HepG2 (cell line): ENCODE data around the gene FAT1. TPM values are rescaled to one million over a fixed set of nuclear protein-coding genes. Genes with fewer than 3 reads are reported as not detected.

Source experiments
- ATAC-seq: fragments of 200-7000 bp; cut with Tn5 transposase; 3 replicates; pipeline ENCODE4 v1.9.1; 2020; ENCODE audit warnings: mild to moderate bottlenecking, moderate library complexity
- BruUV-seq: library from RNA; stranded (reverse); fragments of 400-500 nt; replicated peaks from 2 replicates; lab custom pipeline; 2021; lab: Mats Ljungman, UMichigan
- CTCF ChIA-PET: fragments of 300-600 bp; formaldehyde crosslinking; extraction: SDS; loops from one replicate; lab custom pipeline; 2021; ENCODE audit warnings: low total read pairs, inconsistent platforms, low intra/inter-chr PET ratio; lab: Yijun Ruan, JAX
- POLR2A ChIA-PET: fragments of 350-600 bp; sonication (Branson Sonifier 250); formaldehyde crosslinking; loops from one replicate; lab custom pipeline; 2020; ENCODE audit warnings: antibody characterized with exemption, inconsistent platforms; lab: Yijun Ruan, JAX
- DNase-seq: peaks from one replicate; pipeline ENCODE4 v3.0.0-alpha.2; 2015; ENCODE audit warnings: low spot score
- FAIRE-seq: peaks from 3 replicates; lab custom pipeline; 2011; peaks lifted over from hg19 to GRCh38; lab: Jason Lieb, UNC
- H2AFZ ChIP-seq: one replicate; pipeline ENCODE4 v1.6.1; 2011; ENCODE audit warnings: low read length, inconsistent platforms
- H3K27ac ChIP-seq: fragments of 300-600 bp; 3 replicates; pipeline ENCODE4 v1.8.0; 2011; ENCODE audit warnings: mixed run types, mild to moderate bottlenecking, mixed read lengths, low read length, inconsistent platforms; ENCODE audit not compliant: insufficient read depth; ENCODE audit errors: extremely low read length
- H3K27me3 ChIP-seq, 2 experiments: fragments of 200-600 bp in 1 of 2; 2 replicates in 1 of 2; 3 replicates in 1 of 2; pipeline versions ENCODE4 v1.6.0 to v1.8.0; 2011; ENCODE audit warnings: low read length in 2 of 2, mild to moderate bottlenecking in 2 of 2, moderate library complexity in 2 of 2, inconsistent platforms in 1 of 2; ENCODE audit not compliant: insufficient read depth in 2 of 2, control insufficient read depth in 1 of 2
- H3K36me3 ChIP-seq, 2 experiments: fragments of 200-600 bp in 1 of 2; replicated peaks in 1 of 2; 2 replicates in 1 of 2; 3 replicates in 1 of 2; pipeline versions ENCODE4 v1.5.1 to v1.8.0; 2011; ENCODE audit warnings: low read length in 2 of 2, inconsistent platforms in 1 of 2; ENCODE audit not compliant: insufficient read depth in 2 of 2, control insufficient read depth in 1 of 2
- H3K4me1 ChIP-seq: 2 replicates; pipeline ENCODE4 v1.5.1; 2012; ENCODE audit warnings: low read length, inconsistent platforms; ENCODE audit not compliant: insufficient read depth
- H3K4me2 ChIP-seq: 2 replicates; pipeline ENCODE4 v1.6.0; 2011; ENCODE audit warnings: low read depth, low read length, inconsistent platforms
- H3K4me3 ChIP-seq, 3 experiments: fragments of 200-600 bp in 1 of 3; sonication (generic), shearing (Covaris generic) in 1 of 3; replicated peaks in 1 of 3; 2 replicates each; pipeline ENCODE4 v1.5.1; 2011 to 2016; ENCODE audit warnings: low read length in 3 of 3, inconsistent platforms in 2 of 3, low read depth in 2 of 3, mild to moderate bottlenecking in 2 of 3, control low read depth in 1 of 3, mixed read lengths in 1 of 3; ENCODE audit not compliant: insufficient read depth in 1 of 3
- H3K79me2 ChIP-seq: one replicate; pipeline ENCODE4 v1.6.1; 2011; ENCODE audit warnings: low read length, inconsistent platforms; ENCODE audit not compliant: insufficient read depth
- H3K9ac ChIP-seq: 2 replicates; pipeline ENCODE4 v1.6.0; 2011; ENCODE audit warnings: mild to moderate bottlenecking, low read depth, low read length, inconsistent platforms; ENCODE audit not compliant: insufficient read depth
- H3K9me3 ChIP-seq: 2 replicates; pipeline ENCODE4 v1.5.1; 2012; ENCODE audit warnings: mild to moderate bottlenecking, low read length
- H4K20me1 ChIP-seq: 2 replicates; pipeline ENCODE4 v1.6.0; 2011; ENCODE audit warnings: inconsistent platforms, mild to moderate bottlenecking, low read length, moderate library complexity; ENCODE audit not compliant: insufficient read depth
- AHDC1 ChIP-seq: sonication (generic); formaldehyde crosslinking; IDR thresholded peaks from 2 replicates; pipeline ENCODE4 v1.5.1; 2020; ENCODE audit warnings: mild to moderate bottlenecking, missing genetic modification reagents, borderline replicate concordance
- SMYD3 ChIP-seq: sonication (generic); formaldehyde crosslinking; IDR thresholded peaks from 2 replicates; pipeline ENCODE4 v1.8.1; 2023; ENCODE audit warnings: mild to moderate bottlenecking, missing genetic modification reagents
- SNRNP70 ChIP-seq: fragments of 200-400 bp; formaldehyde crosslinking; IDR thresholded peaks from 2 replicates; pipeline ENCODE4 v1.6.1; 2017; ENCODE audit warnings: mild to moderate bottlenecking, low read depth, low read length, moderate library complexity
- STAG1 ChIP-seq: sonication (generic); formaldehyde crosslinking; IDR thresholded peaks from 2 replicates; pipeline ENCODE4 v1.4.0; 2020; ENCODE audit warnings: missing genetic modification reagents
- TERF1 ChIP-seq: sonication (generic); formaldehyde crosslinking; IDR thresholded peaks from 2 replicates; pipeline ENCODE4 v1.8.0; 2022; ENCODE audit warnings: mild to moderate bottlenecking, missing genetic modification reagents, moderate library complexity
- ZBTB33 ChIP-seq: sonication (generic); formaldehyde crosslinking; IDR thresholded peaks from 2 replicates; pipeline ENCODE4 v1.4.0; 2020; ENCODE audit warnings: missing genetic modification reagents
- ZNF121 ChIP-seq: sonication (generic); formaldehyde crosslinking; IDR thresholded peaks from 2 replicates; pipeline ENCODE4 v1.5.0; 2020; ENCODE audit warnings: mild to moderate bottlenecking, missing genetic modification reagents
- ZNF790 ChIP-seq: sonication (generic); formaldehyde crosslinking; IDR thresholded peaks from 2 replicates; pipeline ENCODE4 v1.8.0; 2022; ENCODE audit warnings: missing genetic modification reagents, mild to moderate bottlenecking, borderline replicate concordance
- WGBS: methylation state at CpG from one replicate; pipeline ENCODE4 v1.1.6; 2017; ENCODE audit warnings: low lambda C conversion rate; 5-methylcytosine and 5-hydroxymethylcytosine counted together
- in situ Hi-C: cut with HindIII; loops from 2 replicates; pipeline ENCODE4 v1.10.0; 2017; ENCODE audit warnings: low pct_unique_long_range_greater_than_20kb; ENCODE audit not compliant: extremely low pct_ligation_motif_present
- intact Hi-C: fragments of 100-400 bp; cut with micrococcal nuclease; formaldehyde crosslinking; loops from one replicate; pipeline ENCODE4 v1.10.0; 2022; ENCODE audit not compliant: unreplicated experiment
- polyA plus RNA-seq, 8 experiments: library from polyadenylated mRNA; depleted of rRNA in 3 of 8; stranded (reverse) in 7 of 8; unstranded in 1 of 8; fragments of >200 nt; fragmentation: Illumina TruSeq in 4 of 8; extraction: Trizol in 4 of 8; gene quantifications; 2 replicates each; pipeline versions ENCODE4 v1.2.1 to v1.2.3, GENCODE V29; 2011 to 2016; ENCODE audit warnings: low read depth in 4 of 8, missing spikeins in 1 of 8, mixed read lengths in 1 of 8; ENCODE audit not compliant: insufficient read depth in 1 of 8
- total RNA-seq, 5 experiments: library from RNA; depleted of rRNA; stranded (reverse); fragments of >200 nt; fragmentation: Illumina TruSeq; extraction: Trizol; gene quantifications; 2 replicates each; pipeline ENCODE4 v1.2.3, GENCODE V29; 2016; ENCODE audit warnings: low read depth in 1 of 5

The FAT1 gene
- total and polyA plus RNA-seq, 2 of the 13 experiments (the other 11 are each of a cell fraction or from before 2014, with no cell fraction given) = 185 to 216 TPM

- DNase-seq = no peak
- Histone ChIP-seq H3K4me2 (no peak overlapping the region), H3K4me1 (peaks cover 54% of the 10 kb centered on the region), H2AFZ (no peak overlapping the region), H4K20me1 (no peaks in the 10 kb centered on the region), H3K27ac (peak overlapping the region; percentile 87), H3K36me3 (peaks cover 2 to 21% of the 10 kb centered on the region in 2 experiments; a peak in 3 of 5 replicates), H3K9me3 (no peaks in the 10 kb centered on the region), H3K9ac (no peak overlapping the region), H3K4me3 (no peak overlapping the region), H3K79me2 (peaks cover 45% of the 10 kb centered on the region), H3K27me3 (no peaks in the 10 kb centered on the region)
- no peak for FAIRE-seq
- ATAC-seq = no peak
- ChIA-PET POLR2A (no interaction called here), CTCF (no interaction called here)
- BruUV-seq = no TSS peak
- 94% methylated on average over 15 of the region's 15 CpGs for WGBS
- intact Hi-C loops (no loop called here), in situ Hi-C loops (no loop called here)
- no peak for TF ChIP-seq TERF1 (CRISPR knock-in tag)
- no peak for TF ChIP-seq AHDC1 (CRISPR knock-in tag)
- TF ChIP-seq SMYD3 (CRISPR knock-in tag) = no peak
- TF ChIP-seq SNRNP70 = no peak
- no peak for TF ChIP-seq ZBTB33 (CRISPR knock-in tag)
- no peak for TF ChIP-seq ZNF121 (CRISPR knock-in tag)
- no peak for TF ChIP-seq ZNF790 (CRISPR knock-in tag)
- TF ChIP-seq STAG1 (CRISPR knock-in tag) = no peak
Measured at GRCh38 chr4:186642530-186642929, 81.1 kb downstream of the FAT1 start.
